GM21723 (cell line): Measurements from ENCODE around the gene GCNT1.
"Not testable (repeated sequence)": the region's sequence is repeated elsewhere in the genome, so short reads cannot be mapped to it uniquely, and the experiment has no call there.

Source experiments
- ATAC-seq: cut with Tn5 transposase; IDR thresholded peaks from one replicate; pipeline ENCODE4 v1.9.1; 2021; ENCODE audit warnings: mild to moderate bottlenecking, moderate library complexity; ENCODE audit not compliant: unreplicated experiment

GCNT1 gene

DNA sequence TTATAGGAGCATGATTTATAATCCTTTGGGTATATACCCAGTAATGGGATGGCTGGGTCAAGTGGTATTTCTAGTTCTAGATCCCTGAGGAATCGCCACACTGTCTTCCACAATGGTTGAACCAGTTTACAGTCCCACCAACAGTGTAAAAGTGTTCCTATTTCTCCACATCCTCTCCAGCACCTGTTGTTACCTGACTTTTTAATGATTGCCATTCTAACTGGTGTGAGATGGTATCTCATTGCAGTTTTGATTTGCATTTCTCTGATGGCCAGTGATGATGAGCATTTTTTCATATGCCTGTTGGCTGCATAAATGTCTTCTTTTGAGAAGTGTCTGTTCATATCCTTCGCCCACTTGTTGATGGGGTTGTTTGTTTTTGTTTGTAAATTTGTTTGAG lies 20.4 kb downstream of the GCNT1 start:
- not testable (repeated sequence) for ATAC-seq

DNA sequence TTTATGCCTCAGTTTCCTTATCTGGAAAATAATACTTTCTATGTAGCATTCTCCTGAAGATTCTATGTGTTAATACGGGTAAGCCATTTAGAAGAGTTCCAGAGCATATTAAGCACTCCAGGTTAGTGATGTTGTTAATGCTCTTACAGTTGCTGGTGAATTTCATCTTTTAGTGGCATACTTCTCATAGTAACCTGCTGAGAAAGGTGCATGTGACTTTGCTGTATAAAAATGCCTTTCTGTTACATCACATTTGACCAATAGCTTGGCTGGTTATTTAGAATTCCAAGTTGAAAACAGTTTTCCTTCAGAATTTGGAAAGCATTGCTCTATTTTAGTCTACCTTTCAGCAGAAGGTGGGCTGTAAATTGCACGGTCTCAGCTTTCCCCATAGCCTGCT lies 27.2 kb downstream of the GCNT1 start:
- ATAC-seq = no peak

DNA sequence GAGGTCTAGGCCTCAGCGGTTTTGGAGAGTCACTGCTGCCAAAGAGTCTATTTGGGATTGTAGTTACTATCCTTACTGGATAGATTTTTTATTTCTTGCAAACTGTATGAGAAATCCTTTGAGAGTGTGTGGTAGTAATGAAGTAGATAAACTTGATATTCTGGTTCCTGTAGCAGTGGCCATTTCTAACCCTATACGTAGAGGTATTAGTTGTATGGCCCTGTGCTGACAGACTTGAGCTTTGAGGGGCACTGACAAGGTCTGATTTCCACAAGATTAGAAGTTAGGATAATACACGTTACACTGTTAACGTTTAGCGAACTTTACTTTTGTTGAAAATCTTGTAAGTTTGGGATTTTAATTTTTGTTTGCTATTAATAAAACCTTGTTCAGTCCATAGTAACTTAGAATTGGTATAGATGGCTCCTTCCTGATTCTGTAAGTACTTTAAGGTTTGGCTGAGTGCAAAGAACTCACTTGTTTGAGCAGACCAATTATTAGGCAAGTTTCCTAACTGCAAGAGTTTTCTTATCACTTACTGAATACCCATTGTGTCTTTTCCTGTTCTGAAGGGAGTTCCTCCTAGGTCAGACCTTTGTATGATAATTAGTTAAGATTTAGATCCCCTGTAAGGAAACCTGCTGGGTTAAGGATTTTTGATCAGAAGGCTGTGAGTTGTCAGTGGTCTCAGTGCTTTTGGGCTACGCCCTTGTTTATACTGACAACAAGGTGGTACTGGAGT lies 31.4 kb downstream of the GCNT1 start:
- no peak for ATAC-seq

DNA sequence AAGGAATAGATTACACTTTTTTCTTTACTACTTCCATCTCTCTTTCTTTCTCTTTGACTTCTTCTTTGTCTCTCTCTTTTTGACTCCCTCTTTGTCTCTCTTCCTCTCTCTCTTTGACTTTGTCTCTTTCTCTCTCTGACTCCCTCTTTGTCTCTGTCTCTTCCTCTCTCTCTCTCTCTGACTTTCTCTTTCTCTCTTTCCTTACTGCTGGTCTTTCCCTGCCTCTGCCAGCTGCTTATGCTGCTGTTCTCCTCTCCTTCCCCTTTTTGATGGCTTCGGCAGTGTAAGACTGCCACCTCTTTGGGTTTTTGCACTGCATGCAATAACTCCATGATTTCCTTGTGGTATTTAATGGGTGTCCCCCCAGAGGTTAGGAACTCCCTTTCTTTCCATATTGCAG lies 32.1 kb downstream of the GCNT1 start:
- ATAC-seq = not testable (repeated sequence)

DNA sequence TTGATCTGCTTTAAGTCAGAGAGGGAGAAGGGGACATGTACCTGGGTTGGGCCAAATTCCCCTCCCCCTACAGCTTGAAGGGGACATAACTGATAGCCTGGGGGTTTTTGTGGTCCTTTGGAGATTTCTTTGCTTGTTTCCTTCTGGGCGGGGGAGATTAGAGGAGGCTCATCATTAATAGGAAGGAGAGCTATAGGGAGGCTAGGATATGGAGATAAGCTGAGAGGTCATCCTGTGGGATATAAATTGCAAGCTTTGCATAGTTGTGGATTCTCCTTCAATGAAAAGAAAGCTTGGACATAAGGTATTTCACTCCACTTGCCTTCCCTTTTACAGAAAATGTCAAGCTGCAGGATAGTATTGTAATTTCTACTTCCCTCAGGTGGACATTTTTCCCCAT lies 34.5 kb downstream of the GCNT1 start:
- not testable (repeated sequence) for ATAC-seq

DNA sequence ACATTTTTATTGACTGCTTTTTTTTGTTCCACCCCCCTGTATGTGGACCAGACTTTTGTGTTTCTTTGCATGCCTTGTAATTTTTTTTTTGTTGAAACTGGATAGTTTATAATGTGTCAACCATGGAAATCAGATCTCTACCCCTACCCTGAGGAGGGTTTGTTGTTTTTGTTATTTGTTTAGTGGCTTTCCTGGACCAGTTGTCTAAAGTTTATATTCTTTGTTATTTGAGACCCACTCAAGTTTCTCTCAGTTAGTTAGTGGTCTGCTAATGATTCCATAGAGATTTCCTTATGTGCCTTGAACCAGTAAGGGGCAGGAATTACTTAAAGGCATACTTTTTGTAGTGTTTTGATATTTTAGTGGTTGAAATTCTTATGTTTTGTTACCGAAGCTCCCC lies 41.1 kb downstream of the GCNT1 start:
- ATAC-seq = no peak

DNA sequence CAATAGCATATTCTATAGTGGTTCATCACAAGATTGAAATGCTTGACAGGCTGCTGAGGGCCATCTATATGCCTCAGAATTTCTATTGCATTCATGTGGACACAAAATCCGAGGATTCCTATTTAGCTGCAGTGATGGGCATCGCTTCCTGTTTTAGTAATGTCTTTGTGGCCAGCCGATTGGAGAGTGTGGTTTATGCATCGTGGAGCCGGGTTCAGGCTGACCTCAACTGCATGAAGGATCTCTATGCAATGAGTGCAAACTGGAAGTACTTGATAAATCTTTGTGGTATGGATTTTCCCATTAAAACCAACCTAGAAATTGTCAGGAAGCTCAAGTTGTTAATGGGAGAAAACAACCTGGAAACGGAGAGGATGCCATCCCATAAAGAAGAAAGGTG lies 43.8 kb downstream of the GCNT1 start:
- no peak for ATAC-seq

DNA sequence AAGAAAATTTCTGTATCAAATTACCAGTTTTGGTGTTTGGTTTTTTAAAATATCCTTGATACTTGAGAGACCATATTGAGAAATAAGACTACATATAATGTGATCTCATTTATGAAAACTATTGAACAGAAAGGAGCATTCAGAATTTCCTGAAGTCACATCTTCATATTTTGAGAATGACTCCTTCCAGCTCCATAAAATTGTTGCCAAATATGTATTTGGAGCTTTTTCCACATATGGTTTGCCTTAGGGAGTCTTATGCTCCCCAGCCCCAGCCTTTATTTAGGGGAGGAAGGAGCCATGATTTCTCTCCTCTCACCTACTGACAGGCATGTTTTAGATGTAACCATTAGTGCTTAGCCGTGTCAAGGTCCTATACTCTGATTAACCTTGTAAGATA lies 51.1 kb downstream of the GCNT1 start:
- no peak for ATAC-seq

DNA sequence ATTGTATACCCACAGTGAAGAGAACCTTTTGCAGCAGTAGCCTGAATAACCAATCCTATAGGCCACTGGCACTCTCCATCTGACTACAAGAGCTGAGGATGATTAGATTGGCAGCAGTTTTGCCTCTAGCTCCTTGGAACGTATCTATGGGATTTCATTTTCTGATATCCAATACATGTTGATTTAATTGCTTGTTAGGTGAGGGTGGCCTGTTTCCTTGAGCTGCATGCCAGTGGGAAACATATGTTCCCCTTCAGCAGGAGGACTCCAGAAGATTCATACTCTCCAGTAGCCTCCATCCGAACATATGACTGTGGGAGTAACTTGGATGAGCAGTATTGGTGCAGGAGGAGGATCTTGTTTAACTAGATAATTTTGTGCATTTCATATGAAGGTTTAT lies 51.5 kb downstream of the GCNT1 start:
- ATAC-seq = no peak

DNA sequence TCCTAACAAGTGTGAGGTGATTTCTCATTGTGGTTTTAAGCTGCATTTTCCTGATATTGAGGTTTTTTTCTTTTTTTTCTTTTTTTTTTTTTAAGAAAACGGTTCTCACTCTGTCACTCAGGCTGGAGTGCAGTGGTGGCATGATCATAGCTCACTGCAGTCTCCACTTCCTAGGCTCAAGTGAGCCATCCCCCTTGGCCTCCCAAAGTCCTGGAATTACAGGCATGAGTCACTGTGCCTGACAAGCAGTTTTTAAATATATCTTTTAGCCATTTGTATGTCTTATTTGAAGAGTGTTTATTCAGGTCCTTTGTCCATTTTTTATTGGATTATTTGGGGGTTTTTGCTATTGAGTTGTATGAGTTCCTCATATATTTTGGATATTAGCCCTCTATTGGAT lies 53.8 kb downstream of the GCNT1 start:
- ATAC-seq = no peak

DNA sequence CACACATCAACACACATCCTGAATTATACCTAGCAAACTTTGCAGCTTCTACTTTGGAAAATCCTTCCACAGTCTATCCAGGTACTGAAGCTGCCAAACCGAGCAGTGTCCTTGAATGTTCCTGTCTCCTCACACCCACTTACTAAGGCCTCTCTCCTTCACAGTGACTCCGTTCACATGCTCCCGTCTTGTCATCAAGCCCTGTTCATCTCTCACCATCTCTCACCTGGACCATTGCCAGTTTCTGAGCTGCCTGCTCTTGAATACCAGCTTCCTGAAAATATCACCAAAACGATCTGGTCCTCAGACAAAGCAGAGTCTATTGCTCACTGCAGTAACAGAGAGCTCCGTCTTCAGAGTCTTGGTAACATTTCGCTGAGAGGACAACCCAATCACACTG lies 57.4 kb downstream of the GCNT1 start:
- ATAC-seq = no peak

DNA sequence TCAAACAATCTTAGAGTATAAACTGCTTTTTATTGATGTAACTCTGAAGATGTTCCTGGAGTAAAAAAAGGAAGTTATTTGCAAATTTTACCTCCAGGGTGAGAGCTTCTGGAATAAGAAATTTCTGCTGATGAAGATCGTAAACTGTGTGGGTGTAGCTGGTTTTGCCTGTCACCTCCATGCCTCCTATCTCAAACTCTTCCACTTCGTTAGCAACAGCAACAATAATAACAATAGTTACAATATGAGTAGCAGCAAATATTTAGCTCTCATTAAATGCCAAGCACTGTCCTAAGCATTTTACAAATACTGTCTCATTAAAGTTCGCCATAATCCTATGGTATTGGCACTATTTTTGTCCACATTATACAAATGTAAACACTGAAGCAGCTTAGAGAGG lies 57.9 kb downstream of the GCNT1 start:
- no peak for ATAC-seq

DNA sequence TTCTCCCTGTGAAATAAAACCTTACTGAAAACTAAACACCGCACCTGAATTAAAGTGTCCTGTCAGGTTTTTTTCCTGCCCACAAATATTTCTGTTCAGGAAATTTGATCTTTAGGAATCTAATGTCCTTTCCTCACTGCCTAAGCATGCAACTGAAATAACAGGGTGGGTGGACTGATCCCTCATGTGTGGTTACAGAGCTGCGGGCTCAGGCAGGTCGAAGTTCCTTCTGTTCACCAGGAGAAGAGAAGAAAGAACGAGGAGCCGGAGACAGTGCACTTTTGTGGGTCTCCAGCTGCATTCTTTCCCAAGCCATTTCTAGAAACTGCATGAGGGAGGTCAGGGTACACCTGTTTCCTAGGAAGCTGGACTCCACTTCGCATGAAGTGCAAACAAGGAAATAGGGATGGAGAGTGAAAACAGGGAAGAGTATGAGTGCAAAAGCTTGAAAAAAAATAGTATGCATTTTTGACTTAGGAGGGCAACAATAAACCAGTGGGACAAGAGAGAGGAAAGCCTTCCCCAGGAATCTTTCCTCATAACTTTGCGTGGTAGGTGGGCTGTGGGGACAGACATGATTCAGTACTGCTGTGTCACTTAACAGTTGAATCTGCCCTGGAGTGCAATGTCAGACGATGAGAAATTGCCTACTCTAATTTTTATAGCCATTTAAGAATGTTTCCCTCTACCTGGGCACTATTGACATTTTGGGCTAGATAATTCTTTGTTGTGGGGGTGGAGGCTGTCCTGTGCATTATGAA lies 60.3 kb downstream of the GCNT1 start:
- ATAC-seq = no peak

DNA sequence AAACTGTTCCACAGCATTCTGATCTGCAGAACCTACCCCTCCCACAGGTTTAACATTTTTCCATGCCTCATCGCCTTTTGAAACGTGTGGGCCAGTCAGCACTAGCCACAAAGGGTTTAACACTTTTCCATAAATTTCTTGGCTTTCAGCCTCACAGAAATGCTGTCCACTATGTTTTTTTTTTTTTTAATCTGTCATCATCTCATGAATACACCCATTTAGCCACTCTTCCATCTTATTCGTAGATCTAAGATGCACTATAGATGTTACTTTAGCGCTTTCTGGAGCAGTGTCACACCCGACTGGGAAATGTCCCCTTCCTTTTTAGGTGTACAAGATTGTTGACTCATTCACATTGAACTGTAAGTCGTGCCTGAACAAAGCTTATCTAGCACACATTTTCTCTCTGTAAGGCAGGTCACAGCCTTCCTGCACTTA lies 62.3 kb downstream of the GCNT1 start:
- ATAC-seq = no peak

DNA sequence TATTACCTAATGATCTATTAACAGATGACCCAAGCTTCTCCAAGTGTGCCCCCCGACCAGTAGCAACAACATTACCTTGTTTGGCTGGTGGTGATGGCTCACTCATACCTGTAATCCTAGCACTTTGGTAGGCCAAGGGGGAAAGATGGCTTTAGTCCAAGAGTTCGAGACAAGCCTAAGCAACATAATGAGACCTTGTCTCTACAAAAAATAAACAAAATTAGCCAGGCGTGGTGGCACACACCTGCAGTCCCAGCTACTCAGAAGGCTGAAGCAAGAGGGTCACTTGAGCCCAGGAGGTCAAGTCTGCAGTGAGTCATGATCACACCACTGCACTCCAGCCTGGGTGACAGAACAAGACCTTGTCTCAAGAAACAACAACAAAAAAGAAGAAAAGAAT lies 62.9 kb downstream of the GCNT1 start:
- ATAC-seq = no peak

DNA sequence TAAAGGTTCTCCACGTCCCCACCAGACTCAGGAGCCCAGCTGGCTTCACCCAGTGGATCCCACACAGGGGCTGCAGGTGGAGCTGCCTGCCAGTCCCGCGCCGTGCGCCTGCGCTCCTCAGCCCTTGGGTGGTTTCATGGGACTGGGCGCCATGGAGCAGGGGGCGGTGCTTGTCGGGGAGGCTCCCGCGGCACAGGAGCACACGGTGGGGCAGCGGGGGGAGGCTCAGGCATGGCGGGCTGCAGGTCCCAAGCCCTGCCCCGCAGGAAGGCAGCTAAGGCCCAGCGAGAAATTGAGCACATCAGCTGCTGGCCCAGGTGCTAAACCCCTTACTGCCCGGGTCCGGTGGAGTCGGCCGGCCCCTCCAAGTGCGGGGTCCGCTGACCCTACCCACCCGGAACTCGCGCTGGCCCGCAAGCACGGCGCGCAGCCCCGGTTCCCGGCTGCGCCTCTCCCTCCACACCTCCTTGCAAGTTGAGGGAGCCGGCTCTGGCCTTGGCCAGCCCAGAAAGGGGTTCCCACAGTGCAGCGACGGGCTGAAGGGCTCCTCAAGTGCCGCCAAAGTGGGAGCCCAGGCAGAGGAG lies 64.7 kb downstream of the GCNT1 start:
- ATAC-seq = not testable (repeated sequence)

DNA sequence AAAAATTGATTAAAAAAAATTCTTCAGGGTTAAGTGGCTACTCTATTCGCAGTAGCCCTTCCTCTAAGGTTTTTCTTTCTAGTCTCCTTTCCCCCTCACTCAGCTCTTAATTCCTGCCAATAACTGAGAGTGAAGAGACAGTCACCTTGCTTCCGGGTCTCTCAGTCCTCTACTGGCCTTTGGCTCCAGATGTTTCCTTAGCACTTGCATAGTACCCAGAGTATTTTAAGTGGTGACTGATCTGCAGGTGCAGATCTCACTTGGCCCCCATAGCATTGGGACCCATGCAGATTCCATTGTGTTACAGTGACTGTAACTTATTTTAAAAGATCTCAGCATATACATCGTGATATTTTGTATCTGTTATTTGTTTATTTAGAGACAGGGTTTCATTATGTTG lies 66.2 kb downstream of the GCNT1 start:
- no peak for ATAC-seq

DNA sequence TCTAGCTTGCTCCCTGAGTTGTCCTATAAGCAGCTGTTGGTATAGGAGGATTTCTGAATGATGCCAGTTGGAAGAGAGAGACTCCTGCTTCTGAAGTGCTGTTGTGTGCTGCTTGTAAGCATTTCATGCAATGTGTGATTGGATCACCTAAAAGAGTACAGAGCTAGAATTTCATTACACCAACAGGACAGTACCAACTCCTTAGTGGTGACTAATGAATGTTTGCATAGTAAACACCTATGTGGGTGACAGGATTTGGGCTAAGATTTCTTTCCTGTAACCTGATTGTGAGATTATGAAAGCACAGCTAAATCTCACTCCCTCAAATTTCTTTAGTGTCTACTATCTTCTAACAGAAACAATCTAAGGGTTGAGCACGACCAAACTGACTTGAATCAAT lies 67.0 kb downstream of the GCNT1 start:
- ATAC-seq = no peak

DNA sequence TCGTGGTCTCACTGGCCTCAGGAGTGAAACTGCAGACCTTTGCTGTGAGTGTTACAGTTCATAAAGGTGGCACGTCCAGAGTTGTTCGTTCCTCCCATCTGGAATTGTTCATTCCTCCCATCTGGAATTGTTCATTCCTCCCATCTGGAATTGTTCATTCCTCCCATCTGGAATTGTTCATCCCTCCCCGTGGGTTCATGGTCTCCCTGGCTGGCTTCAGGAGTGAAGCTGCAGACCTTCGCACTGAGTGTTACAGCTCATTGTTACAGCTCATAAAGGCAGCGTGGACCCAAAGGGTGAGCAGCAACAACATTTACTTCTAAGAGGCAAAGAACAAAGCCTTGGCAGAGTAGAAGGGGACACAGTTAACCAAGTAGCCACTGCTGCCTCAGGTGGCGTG lies 69.1 kb downstream of the GCNT1 start:
- no peak for ATAC-seq

DNA sequence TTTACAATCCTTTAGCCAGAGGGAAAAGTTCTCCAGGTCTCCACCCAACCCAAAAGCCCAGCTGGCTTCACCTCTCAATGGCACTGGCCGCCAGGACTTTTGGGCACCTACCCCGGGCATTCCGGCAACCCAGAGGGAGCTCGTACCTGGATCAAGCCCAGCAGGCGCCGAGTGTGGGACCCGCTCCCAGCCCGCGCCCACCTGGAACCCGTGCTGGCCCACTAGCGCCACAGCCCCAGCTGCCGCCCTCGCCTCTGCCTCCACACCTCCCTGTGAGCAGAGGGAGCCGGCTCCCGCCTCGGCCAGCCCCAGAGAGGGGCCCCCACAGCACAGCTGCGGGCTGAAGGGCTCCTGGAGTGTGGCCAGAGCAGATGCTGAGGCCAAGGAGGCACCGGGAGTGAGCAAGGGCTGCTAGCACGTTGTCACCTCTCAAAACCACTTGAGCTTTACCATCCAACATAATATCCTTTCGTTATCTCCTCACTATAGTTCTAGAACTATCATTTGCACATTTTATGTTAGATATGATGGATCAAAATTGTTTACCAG lies 69.7 kb downstream of the GCNT1 start:
- no peak for ATAC-seq

DNA sequence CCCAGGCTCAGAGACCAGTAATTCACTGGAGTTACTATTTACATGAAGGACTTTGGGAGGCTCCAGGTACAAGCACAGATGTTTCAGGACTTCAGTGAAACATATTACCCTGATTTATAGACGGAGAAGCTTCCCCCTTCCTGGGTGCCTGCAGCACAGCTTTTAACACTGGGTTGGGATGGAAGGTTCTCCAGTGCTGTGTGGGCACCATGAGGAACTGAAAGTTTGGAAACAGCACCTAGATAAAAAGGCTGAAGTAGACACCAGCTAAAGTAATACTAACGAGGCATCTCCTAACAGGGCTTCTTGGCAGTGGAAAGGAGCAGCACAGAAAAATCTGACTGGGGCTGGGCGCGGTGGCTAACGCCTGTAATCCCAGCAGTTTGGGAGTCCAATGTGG lies 70.7 kb downstream of the GCNT1 start:
- ATAC-seq = no peak
